Heart left ventricle (tissue), 16 donors: Measurements from ENCODE around the gene COL6A1. TPM values are rescaled to one million over a fixed set of nuclear protein-coding genes. Genes with fewer than 3 reads are reported as not detected.

ENCODE experiments used
- ATAC-seq, 4 donors: fragments of 200-7000 bp; cut with Tn5 transposase; one replicate each; pipeline ENCODE4 v1.9.1; 2020 to 2022; ENCODE audit warnings: moderate library complexity in 4 of 4, mild to moderate bottlenecking in 3 of 4, moderate number of reproducible peaks in 1 of 4
- DNase-seq, 5 donors: peaks; one replicate each; pipeline ENCODE4 v3.0.0-alpha.2; 2020
- H3K27ac ChIP-seq, 12 donors: fragments of 200-600 bp; sonication (generic) in 4 of 12; one replicate each; pipeline versions ENCODE4 v1.5.0 to v1.8.0; 2016 to 2022; ENCODE audit warnings: mild to moderate bottlenecking in 2 of 12
- H3K27me3 ChIP-seq, 9 donors: fragments of 200-600 bp; sonication (generic) in 2 of 9; one replicate each; pipeline versions ENCODE4 v1.5.1 to v1.8.0; 2016 to 2022; ENCODE audit warnings: mild to moderate bottlenecking in 3 of 9
- H3K36me3 ChIP-seq, 9 donors: fragments of 200-600 bp; sonication (generic) in 2 of 9; one replicate each; pipeline versions ENCODE4 v1.5.0 to v1.8.0; 2018 to 2022; ENCODE audit warnings: mild to moderate bottlenecking in 2 of 9
- H3K4me1 ChIP-seq, 12 donors: fragments of 200-600 bp; sonication (generic) in 4 of 12; one replicate each; pipeline versions ENCODE4 v1.5.0 to v1.8.0; 2016 to 2022; ENCODE audit warnings: mild to moderate bottlenecking in 3 of 12
- H3K4me3 ChIP-seq, 12 donors: fragments of 200-600 bp; sonication (generic) in 4 of 12; one replicate each; pipeline versions ENCODE4 v1.5.0 to v1.8.0; 2017 to 2022; ENCODE audit warnings: mild to moderate bottlenecking in 9 of 12, moderate library complexity in 4 of 12
- H3K9me3 ChIP-seq, 12 donors: fragments of 200-600 bp; sonication (generic) in 4 of 12; one replicate each; pipeline versions ENCODE4 v1.5.0 to v1.8.0; 2016 to 2022; ENCODE audit warnings: mild to moderate bottlenecking in 1 of 12
- CTCF ChIP-seq, 12 donors: fragments of 200-600 bp; sonication (generic) in 4 of 12; IDR thresholded peaks; one replicate each; pipeline versions ENCODE4 v1.5.0 to v1.8.0; 2018 to 2022; ENCODE audit warnings: antibody characterized with exemption in 12 of 12, mild to moderate bottlenecking in 5 of 12
- POLR2A ChIP-seq, 2 donors: fragments of 450-650 bp; IDR thresholded peaks; one replicate each; pipeline ENCODE4 v1.6.1; 2017; ENCODE audit warnings: antibody characterized with exemption in 2 of 2, mild to moderate bottlenecking in 2 of 2, moderate library complexity in 2 of 2
- WGBS, 4 donors: extraction: QIAGEN DNeasy Blood & Tissue Kit in 2 of 4; methylation state at CpG; one replicate each; pipeline versions ENCODE4 v1.1.5 to v1.1.7; 2013 to 2018; 5-methylcytosine and 5-hydroxymethylcytosine counted together
- intact Hi-C, 10 donors: fragments of 100-400 bp; cut with DNase I; formaldehyde crosslinking; loops; one replicate each; pipeline versions ENCODE4 v1.11.1 to v1.14.2; 2022
- polyA plus RNA-seq, 2 donors: library from polyadenylated mRNA; stranded (reverse); fragments of 200-250 nt; gene quantifications; one replicate each; pipeline ENCODE4 v1.2.3, GENCODE V29; 2013
- total RNA-seq, 9 donors: library from RNA; depleted of rRNA in 2 of 9; stranded (reverse); fragments of >200 nt in 2 of 9; fragmentation: NEBNext Ultra II Directional in 3 of 9; extraction: Animal tissue kit (Norgen Biotek cat#: 25700) in 3 of 9; gene quantifications; one replicate each; pipeline versions ENCODE4 v1.1.0 to v1.2.4, GENCODE V29; 2016 to 2023
- donor health status: ischemic (EF 13 %, LVEDD 7.1; RV severe dilation, severe dysfunction).
- donor health status: healthy with polysubstance abuse.
- donor health status: DM: no; HTN: yes; CAD: no.
- donor health status: DM: no; HTN: no; CAD: no.
- donor health status: ischemic (EF 25% LVEDD 6.9; RV normal size, moderate dysfunction).
- donor health status: ischemic (EF 25% LVEDD 5.7; RV mildly dilated, moderate dysfunction).
- donor health status: healthy.
- donor health status: DM: yes; HTN: yes; CAD: no.
- donor health status: ischemic (EF 35%, LVEDD 5.7; RV mildly dilated, moderate dysfunction).
- donor health status: nonischemic (EF 11% LVEDD 7.7; RV severe dilation, severe dysfunction).
- donor health status: DM: yes; HTN: yes; CAD: no.
- donor health status: PGD.
- donor health status: ischemic (EF 29% LVEDD 5.4; RV normal size, mild dysfunction).
- donor health status: nonischemic (EF 23%, LVEDD 6.1; RV moderate dilation, normal function).

The COL6A1 gene
- total and polyA plus RNA-seq, 11 donors, result 92.4 to 385 (median 149) TPM

DNA sequence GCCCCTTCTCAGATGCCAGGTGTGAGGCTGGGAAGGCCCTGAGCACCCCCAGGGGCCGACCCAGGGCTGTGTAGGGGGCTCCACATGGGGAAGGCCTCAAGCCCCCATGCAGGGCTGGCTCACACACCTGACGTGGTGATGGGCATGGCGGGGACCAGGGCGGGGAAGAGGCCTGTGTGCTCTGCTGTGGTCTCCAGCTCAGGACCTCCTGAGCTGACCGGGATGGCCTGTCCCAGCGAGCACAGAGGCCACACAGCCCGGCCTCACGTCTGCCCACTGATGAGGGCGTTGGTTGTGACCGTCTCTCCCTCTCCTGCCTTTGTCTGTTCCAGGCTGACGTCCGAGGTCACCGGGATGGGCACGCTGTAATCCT is 40.2 kb upstream of the COL6A1 start:
- Histone ChIP-seq H3K36me3 (no peaks in the 10 kb centered on the region), H3K4me3 (no peak overlapping the region), H3K27me3 (no peaks in the 10 kb centered on the region), H3K27ac (no peak overlapping the region), H3K9me3 (peaks cover 0 to 9% (median 1%) of the 10 kb centered on the region in 12 donors), H3K4me1 (no peaks in the 10 kb centered on the region)
- 83 to 89% (median 87%) methylated on average over 10 to 14 of the region's 14 CpGs for WGBS, 4 donors
- no peak for DNase-seq
- ATAC-seq, result no peak
- TF ChIP-seq POLR2A (IDR thresholded peaks at IDR 0.05) (no peak), CTCF (IDR thresholded peaks at IDR 0.05) (no peak)
- intact Hi-C loops, result no loop called here

DNA sequence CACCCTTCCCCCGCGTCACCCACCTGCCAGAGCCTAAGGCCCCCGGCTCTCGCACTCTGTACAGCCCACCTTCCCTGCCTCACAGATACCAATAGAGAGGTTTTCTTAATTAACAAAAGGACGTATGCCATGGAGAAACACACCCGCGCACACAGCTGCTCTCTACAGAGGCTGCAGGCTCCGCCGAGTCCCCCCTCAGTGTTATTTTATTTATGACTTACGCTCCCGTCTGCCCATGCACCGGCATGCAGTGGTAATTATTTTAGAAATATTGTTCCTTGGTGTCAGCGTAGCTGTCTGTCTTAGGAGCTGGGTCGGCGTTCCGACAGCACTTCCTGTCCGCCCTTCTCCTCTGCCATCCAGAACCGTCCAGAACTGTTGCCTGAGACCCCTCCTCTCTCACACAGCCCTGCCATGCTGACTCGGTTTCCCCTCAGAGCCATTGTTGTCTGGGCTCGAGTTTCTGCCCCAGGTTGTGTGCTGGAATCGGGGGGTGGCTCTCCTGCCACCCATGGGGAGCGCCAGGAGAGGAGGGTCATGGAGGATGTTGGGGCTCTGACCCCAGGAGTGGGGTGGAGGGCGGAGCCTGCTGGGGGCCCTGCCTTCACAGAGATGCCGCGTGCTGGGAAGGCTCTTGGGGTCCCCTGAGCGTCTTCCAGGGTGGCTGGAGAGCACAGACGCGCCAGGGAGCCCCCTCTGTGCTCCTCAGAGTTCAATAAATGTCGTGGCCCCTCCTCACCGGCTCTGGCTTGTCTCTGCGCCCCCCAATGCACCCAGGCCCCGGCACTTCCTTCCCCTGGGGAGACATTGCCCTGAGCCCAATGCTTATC is 39.6 kb upstream of the COL6A1 start:
- Histone ChIP-seq H3K27ac (no peak overlapping the region), H3K9me3 (peaks cover 0 to 3% (median 0%) of the 10 kb centered on the region in 12 donors), H3K27me3 (no peaks in the 10 kb centered on the region), H3K4me1 (no peaks in the 10 kb centered on the region), H3K36me3 (no peaks in the 10 kb centered on the region), H3K4me3 (no peak overlapping the region)
- ATAC-seq (no peak), DNase-seq (peak in 2 of 5 donors; percentile 11 to 15)
- TF ChIP-seq CTCF (IDR thresholded peaks at IDR 0.05) (no peak), POLR2A (IDR thresholded peaks at IDR 0.05) (no peak)
- WGBS, 4 donors, result 87 to 92% (median 89%) methylated on average over 31 to 32 of the region's 32 CpGs
- intact Hi-C loops, result no loop called here

GRCh38 chr21:45942755-45943629 is 38.6 kb upstream of the COL6A1 start:
- Histone ChIP-seq H3K27me3 (no peaks in the 10 kb centered on the region), H3K9me3 (no peaks in the 10 kb centered on the region), H3K4me1 (no peaks in the 10 kb centered on the region), H3K27ac (no peak overlapping the region), H3K4me3 (no peak overlapping the region), H3K36me3 (no peaks in the 10 kb centered on the region)
- ATAC-seq (no peak), DNase-seq (peak in 2 of 5 donors; percentile 17 to 20)
- TF ChIP-seq CTCF (IDR thresholded peaks at IDR 0.05) (no peak), POLR2A (IDR thresholded peaks at IDR 0.05) (no peak)
- intact Hi-C loops, result no loop called here
- WGBS, 4 donors, result 77 to 92% (median 79%) methylated on average over 14 to 20 of the region's 20 CpGs
